ENCODE measurements around the gene SPON1. TPM values are rescaled to one million over a fixed set of nuclear protein-coding genes. Genes with fewer than 3 reads are reported as not detected.

The SPON1 gene
- total and polyA plus RNA-seq, 2 of the 8 experiments (the other 6 are each of a cell fraction or from before 2014, with no cell fraction given), result 1.5 to 5.4 TPM

DNA sequence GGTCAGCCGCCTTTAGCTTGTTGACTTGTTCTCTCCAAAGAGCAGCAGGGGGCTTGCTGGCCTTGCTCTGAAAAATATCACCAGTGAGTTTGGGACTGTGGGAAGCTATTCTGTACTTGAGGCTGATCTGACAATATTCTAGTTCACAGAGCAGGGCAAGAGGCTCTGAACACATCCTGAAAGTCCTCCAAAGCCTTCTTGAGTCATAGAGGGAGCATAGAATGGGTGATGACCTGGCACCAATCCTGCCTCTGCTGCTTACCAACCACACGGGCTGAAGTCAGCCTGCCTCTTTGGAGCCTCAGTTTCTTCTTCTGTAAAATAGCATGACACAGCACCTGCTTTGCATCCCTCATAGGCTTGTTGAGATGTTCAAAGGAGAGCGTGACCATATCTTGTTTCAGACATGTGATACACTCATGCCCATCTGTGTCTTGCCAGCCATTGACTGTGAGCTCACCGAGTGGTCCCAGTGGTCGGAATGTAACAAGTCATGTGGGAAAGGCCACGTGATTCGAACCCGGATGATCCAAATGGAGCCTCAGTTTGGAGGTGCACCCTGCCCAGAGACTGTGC is 299.8 kb downstream of the SPON1 start (continued):
- TF ChIP-seq, protein P1, sequence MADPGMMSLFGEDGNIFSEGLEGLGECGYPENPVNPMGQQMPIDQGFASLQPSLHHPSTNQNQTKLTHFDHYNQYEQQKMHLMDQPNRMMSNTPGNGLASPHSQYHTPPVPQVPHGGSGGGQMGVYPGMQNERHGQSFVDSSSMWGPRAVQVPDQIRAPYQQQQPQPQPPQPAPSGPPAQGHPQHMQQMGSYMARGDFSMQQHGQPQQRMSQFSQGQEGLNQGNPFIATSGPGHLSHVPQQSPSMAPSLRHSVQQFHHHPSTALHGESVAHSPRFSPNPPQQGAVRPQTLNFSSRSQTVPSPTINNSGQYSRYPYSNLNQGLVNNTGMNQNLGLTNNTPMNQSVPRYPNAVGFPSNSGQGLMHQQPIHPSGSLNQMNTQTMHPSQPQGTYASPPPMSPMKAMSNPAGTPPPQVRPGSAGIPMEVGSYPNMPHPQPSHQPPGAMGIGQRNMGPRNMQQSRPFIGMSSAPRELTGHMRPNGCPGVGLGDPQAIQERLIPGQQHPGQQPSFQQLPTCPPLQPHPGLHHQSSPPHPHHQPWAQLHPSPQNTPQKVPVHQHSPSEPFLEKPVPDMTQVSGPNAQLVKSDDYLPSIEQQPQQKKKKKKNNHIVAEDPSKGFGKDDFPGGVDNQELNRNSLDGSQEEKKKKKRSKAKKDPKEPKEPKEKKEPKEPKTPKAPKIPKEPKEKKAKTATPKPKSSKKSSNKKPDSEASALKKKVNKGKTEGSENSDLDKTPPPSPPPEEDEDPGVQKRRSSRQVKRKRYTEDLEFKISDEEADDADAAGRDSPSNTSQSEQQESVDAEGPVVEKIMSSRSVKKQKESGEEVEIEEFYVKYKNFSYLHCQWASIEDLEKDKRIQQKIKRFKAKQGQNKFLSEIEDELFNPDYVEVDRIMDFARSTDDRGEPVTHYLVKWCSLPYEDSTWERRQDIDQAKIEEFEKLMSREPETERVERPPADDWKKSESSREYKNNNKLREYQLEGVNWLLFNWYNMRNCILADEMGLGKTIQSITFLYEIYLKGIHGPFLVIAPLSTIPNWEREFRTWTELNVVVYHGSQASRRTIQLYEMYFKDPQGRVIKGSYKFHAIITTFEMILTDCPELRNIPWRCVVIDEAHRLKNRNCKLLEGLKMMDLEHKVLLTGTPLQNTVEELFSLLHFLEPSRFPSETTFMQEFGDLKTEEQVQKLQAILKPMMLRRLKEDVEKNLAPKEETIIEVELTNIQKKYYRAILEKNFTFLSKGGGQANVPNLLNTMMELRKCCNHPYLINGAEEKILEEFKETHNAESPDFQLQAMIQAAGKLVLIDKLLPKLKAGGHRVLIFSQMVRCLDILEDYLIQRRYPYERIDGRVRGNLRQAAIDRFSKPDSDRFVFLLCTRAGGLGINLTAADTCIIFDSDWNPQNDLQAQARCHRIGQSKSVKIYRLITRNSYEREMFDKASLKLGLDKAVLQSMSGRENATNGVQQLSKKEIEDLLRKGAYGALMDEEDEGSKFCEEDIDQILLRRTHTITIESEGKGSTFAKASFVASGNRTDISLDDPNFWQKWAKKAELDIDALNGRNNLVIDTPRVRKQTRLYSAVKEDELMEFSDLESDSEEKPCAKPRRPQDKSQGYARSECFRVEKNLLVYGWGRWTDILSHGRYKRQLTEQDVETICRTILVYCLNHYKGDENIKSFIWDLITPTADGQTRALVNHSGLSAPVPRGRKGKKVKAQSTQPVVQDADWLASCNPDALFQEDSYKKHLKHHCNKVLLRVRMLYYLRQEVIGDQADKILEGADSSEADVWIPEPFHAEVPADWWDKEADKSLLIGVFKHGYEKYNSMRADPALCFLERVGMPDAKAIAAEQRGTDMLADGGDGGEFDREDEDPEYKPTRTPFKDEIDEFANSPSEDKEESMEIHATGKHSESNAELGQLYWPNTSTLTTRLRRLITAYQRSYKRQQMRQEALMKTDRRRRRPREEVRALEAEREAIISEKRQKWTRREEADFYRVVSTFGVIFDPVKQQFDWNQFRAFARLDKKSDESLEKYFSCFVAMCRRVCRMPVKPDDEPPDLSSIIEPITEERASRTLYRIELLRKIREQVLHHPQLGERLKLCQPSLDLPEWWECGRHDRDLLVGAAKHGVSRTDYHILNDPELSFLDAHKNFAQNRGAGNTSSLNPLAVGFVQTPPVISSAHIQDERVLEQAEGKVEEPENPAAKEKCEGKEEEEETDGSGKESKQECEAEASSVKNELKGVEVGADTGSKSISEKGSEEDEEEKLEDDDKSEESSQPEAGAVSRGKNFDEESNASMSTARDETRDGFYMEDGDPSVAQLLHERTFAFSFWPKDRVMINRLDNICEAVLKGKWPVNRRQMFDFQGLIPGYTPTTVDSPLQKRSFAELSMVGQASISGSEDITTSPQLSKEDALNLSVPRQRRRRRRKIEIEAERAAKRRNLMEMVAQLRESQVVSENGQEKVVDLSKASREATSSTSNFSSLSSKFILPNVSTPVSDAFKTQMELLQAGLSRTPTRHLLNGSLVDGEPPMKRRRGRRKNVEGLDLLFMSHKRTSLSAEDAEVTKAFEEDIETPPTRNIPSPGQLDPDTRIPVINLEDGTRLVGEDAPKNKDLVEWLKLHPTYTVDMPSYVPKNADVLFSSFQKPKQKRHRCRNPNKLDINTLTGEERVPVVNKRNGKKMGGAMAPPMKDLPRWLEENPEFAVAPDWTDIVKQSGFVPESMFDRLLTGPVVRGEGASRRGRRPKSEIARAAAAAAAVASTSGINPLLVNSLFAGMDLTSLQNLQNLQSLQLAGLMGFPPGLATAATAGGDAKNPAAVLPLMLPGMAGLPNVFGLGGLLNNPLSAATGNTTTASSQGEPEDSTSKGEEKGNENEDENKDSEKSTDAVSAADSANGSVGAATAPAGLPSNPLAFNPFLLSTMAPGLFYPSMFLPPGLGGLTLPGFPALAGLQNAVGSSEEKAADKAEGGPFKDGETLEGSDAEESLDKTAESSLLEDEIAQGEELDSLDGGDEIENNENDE (IDR thresholded peaks at IDR 0.05; ENCODE audit: insufficient replicate concordance, low read length), result peak; percentile 4
- peak; percentile 85 for TF ChIP-seq GTF2F1 (IDR thresholded peaks at IDR 0.05; ENCODE audit: borderline replicate concordance, low read depth, low read length)
- no peak for TF ChIP-seq SP1 (IDR thresholded peaks at IDR 0.05; ENCODE audit: low read depth, low read length)
- TF ChIP-seq NANOG (IDR thresholded peaks at IDR 0.05; ENCODE audit: insufficient read depth, low read depth, low read length, poor library complexity, severe bottlenecking), result no peak
- TF ChIP-seq POU5F1 (IDR thresholded peaks at IDR 0.05; ENCODE audit: low read depth, low read length), result no peak
- TF ChIP-seq, protein P2, sequence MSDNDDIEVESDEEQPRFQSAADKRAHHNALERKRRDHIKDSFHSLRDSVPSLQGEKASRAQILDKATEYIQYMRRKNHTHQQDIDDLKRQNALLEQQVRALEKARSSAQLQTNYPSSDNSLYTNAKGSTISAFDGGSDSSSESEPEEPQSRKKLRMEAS (IDR thresholded peaks at IDR 0.05), result peak; percentile 74
